Neural crest cell (in vitro differentiated cells): ENCODE data around the gene ADRA1B. TPM values are rescaled to one million over a fixed set of nuclear protein-coding genes. Genes with fewer than 3 reads are reported as not detected.
"Not testable (repeated sequence)": the region's sequence is repeated elsewhere in the genome, so short reads cannot be mapped to it uniquely, and the experiment has no call there.

Experiments used
- DNase-seq: peaks from one replicate; pipeline ENCODE4 v3.0.0; 2021; ENCODE audit warnings: low read depth, mixed read lengths, low spot score
- H3K27ac Mint-ChIP-seq: one replicate; pipeline ENCODE4 v1.8.0; 2021; ENCODE audit warnings: mild to moderate bottlenecking, mixed read lengths; ENCODE audit not compliant: unreplicated experiment
- H3K27me3 Mint-ChIP-seq: 2 replicates; pipeline ENCODE4 v1.8.0; 2021; ENCODE audit warnings: low read depth, mild to moderate bottlenecking, mixed read lengths
- H3K36me3 Mint-ChIP-seq: 2 replicates; pipeline ENCODE4 v1.8.0; 2021; ENCODE audit warnings: low read depth, mild to moderate bottlenecking, mixed read lengths
- H3K4me1 Mint-ChIP-seq: 2 replicates; pipeline ENCODE4 v1.8.0; 2021; ENCODE audit warnings: mixed read lengths
- H3K4me3 Mint-ChIP-seq: one replicate; pipeline ENCODE4 v1.8.0; 2021; ENCODE audit warnings: mild to moderate bottlenecking, mixed read lengths
- H3K9me3 Mint-ChIP-seq: 2 replicates; pipeline ENCODE4 v1.8.0; 2021; ENCODE audit warnings: mixed read lengths
- total RNA-seq: library from RNA; stranded (reverse); gene quantifications from 2 replicates; pipeline ENCODE4 v1.2.1, GENCODE V29; 2021
- TF ChIP-seq, protein P1 (sequence below): fragments of 200-600 bp; sonication (generic); conservative IDR thresholded peaks from 2 replicates; pipeline ENCODE4 v1.5.0; 2021; ENCODE audit warnings: antibody characterized with exemption, mild to moderate bottlenecking

ADRA1B gene
- total RNA-seq, 1 donor from 2014 or later = 0.19 TPM

DNA sequence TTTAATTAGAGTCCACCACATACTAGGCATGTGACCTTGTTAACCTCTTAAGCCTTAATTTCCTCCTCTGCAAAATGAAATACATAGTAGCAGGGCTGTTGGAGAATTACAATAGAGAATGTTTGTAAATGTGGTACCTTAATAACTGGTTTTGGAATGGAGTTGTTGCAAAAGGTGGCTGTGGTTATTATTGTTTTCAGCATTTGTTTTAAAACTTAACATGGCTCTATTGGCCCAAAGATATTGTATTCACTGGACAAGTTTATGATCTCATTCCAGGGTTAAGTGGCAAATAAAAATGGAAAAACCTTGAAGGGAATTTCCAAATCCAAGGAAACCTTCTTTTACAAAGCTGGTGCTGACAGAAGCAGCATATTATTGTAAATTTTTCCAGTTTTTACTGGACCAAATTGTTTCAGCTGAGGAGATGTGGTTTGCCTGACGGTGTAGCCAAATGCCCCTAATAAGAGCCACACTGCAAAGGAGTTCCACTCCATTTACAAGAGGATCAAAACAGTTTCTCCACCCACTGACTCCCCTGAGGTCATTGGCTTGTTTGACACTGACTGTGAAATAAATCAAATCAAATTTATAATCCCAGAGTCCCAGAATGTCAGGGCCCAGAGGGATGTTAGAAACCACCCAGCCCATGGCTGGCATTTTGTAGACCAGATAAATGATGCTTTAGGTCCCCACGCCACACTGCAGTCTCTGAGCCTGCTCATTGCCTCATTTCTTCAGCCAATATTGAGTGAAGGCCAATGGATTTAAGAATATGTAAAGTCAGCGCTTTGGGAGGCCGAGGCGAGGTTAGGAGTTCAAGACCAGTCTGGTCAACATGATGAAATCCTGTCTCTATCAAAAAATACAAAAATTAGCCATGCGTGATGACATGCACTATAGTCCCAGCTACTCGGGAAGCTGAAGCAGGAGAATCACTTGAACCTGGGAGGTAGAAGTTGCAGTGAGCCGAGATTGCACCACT lies 45.2 kb downstream of the ADRA1B start:
- TF ChIP-seq, protein P1, sequence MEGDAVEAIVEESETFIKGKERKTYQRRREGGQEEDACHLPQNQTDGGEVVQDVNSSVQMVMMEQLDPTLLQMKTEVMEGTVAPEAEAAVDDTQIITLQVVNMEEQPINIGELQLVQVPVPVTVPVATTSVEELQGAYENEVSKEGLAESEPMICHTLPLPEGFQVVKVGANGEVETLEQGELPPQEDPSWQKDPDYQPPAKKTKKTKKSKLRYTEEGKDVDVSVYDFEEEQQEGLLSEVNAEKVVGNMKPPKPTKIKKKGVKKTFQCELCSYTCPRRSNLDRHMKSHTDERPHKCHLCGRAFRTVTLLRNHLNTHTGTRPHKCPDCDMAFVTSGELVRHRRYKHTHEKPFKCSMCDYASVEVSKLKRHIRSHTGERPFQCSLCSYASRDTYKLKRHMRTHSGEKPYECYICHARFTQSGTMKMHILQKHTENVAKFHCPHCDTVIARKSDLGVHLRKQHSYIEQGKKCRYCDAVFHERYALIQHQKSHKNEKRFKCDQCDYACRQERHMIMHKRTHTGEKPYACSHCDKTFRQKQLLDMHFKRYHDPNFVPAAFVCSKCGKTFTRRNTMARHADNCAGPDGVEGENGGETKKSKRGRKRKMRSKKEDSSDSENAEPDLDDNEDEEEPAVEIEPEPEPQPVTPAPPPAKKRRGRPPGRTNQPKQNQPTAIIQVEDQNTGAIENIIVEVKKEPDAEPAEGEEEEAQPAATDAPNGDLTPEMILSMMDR = no peak
- no peaks in the 10 kb centered on the region for H3K9me3 Mint-ChIP-seq
- peaks cover 10% of the 10 kb centered on the region for H3K4me1 Mint-ChIP-seq
- H3K27me3 Mint-ChIP-seq = peaks cover 14% of the 10 kb centered on the region
- no peak overlapping the region for H3K27ac Mint-ChIP-seq
- no peak for DNase-seq
- no peaks in the 10 kb centered on the region for H3K36me3 Mint-ChIP-seq
- H3K4me3 Mint-ChIP-seq = no peak overlapping the region

DNA sequence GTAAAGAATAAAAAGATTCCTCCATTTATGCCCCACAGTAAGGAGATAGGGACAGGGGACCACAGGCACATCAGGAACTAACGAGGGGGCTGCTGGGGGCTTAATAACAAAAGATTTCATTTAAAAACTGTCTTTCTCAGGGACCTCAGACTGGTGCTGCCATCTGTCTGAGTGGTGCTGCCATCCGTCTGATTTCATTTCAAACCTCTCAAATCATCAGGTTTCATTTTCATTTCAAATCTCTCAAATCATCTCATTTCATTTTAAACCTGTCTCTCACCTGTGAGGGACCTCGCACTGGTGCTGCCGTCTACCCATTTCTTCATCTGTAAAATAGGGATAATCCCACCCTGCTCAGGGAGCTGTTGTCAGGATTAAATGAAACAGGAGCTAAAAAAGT lies 45.9 kb downstream of the ADRA1B start:
- Mint-ChIP-seq H3K4me3 (no peak overlapping the region), H3K36me3 (no peaks in the 10 kb centered on the region), H3K27ac (no peak overlapping the region), H3K9me3 (no peaks in the 10 kb centered on the region), H3K27me3 (peaks cover 21% of the 10 kb centered on the region), H3K4me1 (peaks cover 10% of the 10 kb centered on the region)
- TF ChIP-seq, protein P1 = no peak
- DNase-seq = no peak

DNA sequence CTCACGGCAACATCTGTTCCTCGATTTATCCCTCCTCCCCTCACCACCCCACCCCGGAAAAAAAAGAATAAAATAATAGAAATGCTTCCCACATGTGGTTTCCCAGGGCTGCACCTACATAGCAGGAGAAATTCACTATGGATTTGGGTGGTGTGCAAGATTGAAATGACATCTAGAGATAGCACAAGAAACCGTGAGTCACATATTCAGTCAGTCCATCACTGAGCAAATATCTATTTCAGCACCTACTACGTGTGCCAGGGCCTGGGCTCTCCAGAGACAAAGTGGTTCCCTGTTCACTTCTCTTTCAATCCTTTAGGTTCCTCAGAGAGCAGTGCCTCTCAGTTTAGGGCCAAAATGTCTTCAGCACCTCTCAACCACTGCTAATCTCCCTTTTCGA lies 47.7 kb downstream of the ADRA1B start:
- DNase-seq = no peak
- Mint-ChIP-seq H3K36me3 (no peaks in the 10 kb centered on the region), H3K9me3 (no peaks in the 10 kb centered on the region), H3K4me3 (no peak overlapping the region), H3K27me3 (peaks cover 38% of the 10 kb centered on the region), H3K4me1 (peaks cover 10% of the 10 kb centered on the region), H3K27ac (peak overlapping the region; percentile 92)
- TF ChIP-seq, protein P1 = no peak

DNA sequence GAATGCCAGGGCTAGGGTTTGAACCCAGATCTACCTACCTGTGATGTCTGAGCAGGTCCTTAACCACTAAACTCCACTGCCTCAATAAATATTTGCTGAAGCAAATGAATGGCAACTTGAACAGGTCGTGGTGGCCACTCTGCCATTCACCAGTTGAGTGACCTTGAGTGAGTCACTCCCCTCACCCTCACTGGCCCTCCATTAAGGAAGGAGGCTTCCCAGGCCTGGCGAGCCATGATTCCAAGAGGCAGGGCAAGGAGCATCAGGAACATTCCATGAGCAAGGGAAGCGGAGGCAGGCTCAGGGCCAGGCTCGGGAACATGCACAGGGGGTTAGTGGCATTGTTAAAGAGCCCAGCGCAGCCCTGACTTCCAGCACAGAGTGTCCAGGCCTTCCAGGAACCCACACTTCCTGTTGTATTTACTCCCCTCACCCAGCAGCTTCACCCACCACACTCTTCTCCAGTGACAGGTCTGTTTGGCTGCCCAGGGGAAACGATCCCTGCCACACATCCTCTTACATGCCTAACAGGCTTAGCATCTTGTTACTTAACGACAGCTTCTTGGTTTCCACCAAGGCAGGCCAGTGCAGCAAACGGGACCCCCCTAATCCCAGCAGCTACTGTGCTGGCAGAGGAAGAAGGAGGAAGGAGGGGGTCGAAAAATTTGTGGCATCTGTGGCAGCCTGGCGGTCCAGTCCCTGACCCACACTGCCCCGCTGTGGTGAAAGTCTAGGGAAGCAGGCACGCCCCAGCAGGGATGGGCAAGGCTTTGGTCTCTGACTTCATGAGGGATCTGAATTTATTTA lies 49.0 kb downstream of the ADRA1B start:
- no peaks in the 10 kb centered on the region for H3K9me3 Mint-ChIP-seq
- H3K27ac Mint-ChIP-seq = no peak overlapping the region
- H3K36me3 Mint-ChIP-seq = no peaks in the 10 kb centered on the region
- peaks cover 10% of the 10 kb centered on the region for H3K4me1 Mint-ChIP-seq
- DNase-seq = peak; percentile 57
- no peak overlapping the region for H3K4me3 Mint-ChIP-seq
- peaks cover 49% of the 10 kb centered on the region for H3K27me3 Mint-ChIP-seq
- TF ChIP-seq, protein P1 = peak; percentile 70

DNA sequence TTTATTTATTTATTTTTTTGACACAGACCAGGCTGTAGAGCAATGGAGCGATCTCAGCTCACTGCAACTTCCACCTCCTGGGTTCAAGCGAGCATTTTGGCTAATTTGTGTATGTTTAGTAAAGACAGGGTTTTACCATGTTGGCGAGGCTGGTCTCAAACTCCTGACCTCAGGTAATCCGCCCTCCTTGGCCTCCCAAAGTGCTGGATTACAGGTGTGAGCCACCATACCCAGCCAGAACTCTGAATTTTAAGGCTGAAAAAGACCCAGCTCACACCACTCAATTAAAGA lies 49.5 kb downstream of the ADRA1B start:
- not testable (repeated sequence) for H3K4me3 Mint-ChIP-seq, H3K27ac Mint-ChIP-seq, DNase-seq, H3K4me1 Mint-ChIP-seq, H3K36me3 Mint-ChIP-seq, H3K9me3 Mint-ChIP-seq
- H3K27me3 Mint-ChIP-seq = peaks cover 55% of the 10 kb centered on the region

DNA sequence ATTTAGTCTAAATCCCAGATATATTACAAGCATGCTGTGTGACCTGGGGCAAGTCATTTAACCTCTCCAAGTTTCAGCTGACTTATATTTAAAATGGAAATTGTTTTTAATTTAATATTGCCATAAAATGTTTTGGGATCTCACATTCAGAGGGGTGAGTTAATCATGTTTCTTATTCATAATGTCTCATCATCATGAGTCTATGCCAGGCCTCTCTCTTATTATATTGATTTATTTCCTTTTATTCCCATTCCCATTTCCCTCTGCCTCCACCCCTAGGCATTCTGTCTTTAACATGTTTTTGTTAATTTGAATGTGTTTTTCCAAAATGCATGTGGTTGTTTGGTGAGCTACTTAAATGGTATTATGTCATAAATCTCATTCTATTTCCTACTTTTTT lies 53.7 kb downstream of the ADRA1B start:
- DNase-seq = no peak
- H3K9me3 Mint-ChIP-seq = no peaks in the 10 kb centered on the region
- TF ChIP-seq, protein P1 = no peak
- peaks cover 6% of the 10 kb centered on the region for H3K4me1 Mint-ChIP-seq
- no peak overlapping the region for H3K27ac Mint-ChIP-seq
- no peak overlapping the region for H3K4me3 Mint-ChIP-seq
- H3K27me3 Mint-ChIP-seq = peaks cover 87% of the 10 kb centered on the region
- H3K36me3 Mint-ChIP-seq = peaks cover 2% of the 10 kb centered on the region
